GM12878 (cell line): ENCODE results near the gene SURF4. TPM values are rescaled to one million over a fixed set of nuclear protein-coding genes. Genes with fewer than 3 reads are reported as not detected.

Experiments used
- ATAC-seq: fragments of 200-7000 bp; cut with Tn5 transposase; 3 replicates; pipeline ENCODE4 v1.9.1; 2020; ENCODE audit warnings: mild to moderate bottlenecking, moderate library complexity
- BruUV-seq: library from RNA; stranded (reverse); fragments of 400-500 nt; replicated peaks from 2 replicates; lab custom pipeline; 2021; lab: Mats Ljungman, UMichigan
- CTCF ChIA-PET: fragments of 300-600 bp; sonication (Branson Sonifier 250); formaldehyde crosslinking; extraction: SDS; loops from one replicate; lab custom pipeline; 2021; ENCODE audit warnings: inconsistent platforms; lab: Yijun Ruan, JAX
- POLR2A ChIA-PET: fragments of 350-600 bp; formaldehyde crosslinking; extraction: SDS; loops from one replicate; lab custom pipeline; 2021; ENCODE audit warnings: inconsistent platforms; lab: Charles Lee
- RAD21 ChIA-PET: fragments of 300-600 bp; sonication (Branson Sonifier 250); formaldehyde crosslinking; loops from one replicate; lab custom pipeline; 2023; ENCODE audit warnings: antibody characterized with exemption; ENCODE audit not compliant: unreplicated experiment; lab: Charles Lee
- SMC1A ChIA-PET: fragments of 300-600 bp; sonication (Branson Sonifier 250); formaldehyde crosslinking; loops from one replicate; lab custom pipeline; 2023; ENCODE audit not compliant: unreplicated experiment, uncharacterized antibody; lab: Charles Lee
- DNase-seq: peaks from one replicate; pipeline ENCODE4 v3.0.0-alpha.2; 2011; ENCODE audit warnings: low read depth, low spot score
- FAIRE-seq: peaks from 3 replicates; lab custom pipeline; 2011; peaks lifted over from hg19 to GRCh38; lab: Jason Lieb, UNC
- H2AFZ ChIP-seq: 2 replicates; pipeline ENCODE4 v1.6.0; 2011; ENCODE audit warnings: low read depth, low read length, control low read depth; ENCODE audit not compliant: control insufficient read depth
- H3K27ac ChIP-seq: 2 replicates; pipeline ENCODE4 v1.5.1; 2011; ENCODE audit warnings: control low read depth; ENCODE audit not compliant: control insufficient read depth, insufficient read depth
- H3K27me3 ChIP-seq, 2 experiments: replicated peaks in 1 of 2; 2 replicates each; pipeline versions ENCODE4 v1.6.0 to v1.6.1; 2011; ENCODE audit warnings: low read length in 1 of 2; ENCODE audit not compliant: control insufficient read depth in 2 of 2, insufficient read depth in 2 of 2
- H3K36me3 ChIP-seq, 2 experiments: 2 replicates each; pipeline ENCODE4 v1.5.1; 2011; ENCODE audit warnings: low read length in 1 of 2; ENCODE audit not compliant: control insufficient read depth in 2 of 2, insufficient read depth in 2 of 2
- H3K4me1 ChIP-seq: 2 replicates; pipeline ENCODE4 v1.6.1; 2011; ENCODE audit warnings: mild to moderate bottlenecking, low read length, moderate library complexity, mixed read lengths; ENCODE audit not compliant: control insufficient read depth, insufficient read depth
- H3K4me2 ChIP-seq: 2 replicates; pipeline ENCODE4 v1.6.0; 2011; ENCODE audit warnings: control low read depth; ENCODE audit not compliant: control insufficient read depth, insufficient read depth
- H3K4me3 ChIP-seq: fragments of 200-600 bp; sonication (generic); 2 replicates; pipeline ENCODE4 v1.5.1; 2016
- H3K79me2 ChIP-seq: 2 replicates; pipeline ENCODE4 v1.6.0; 2011; ENCODE audit warnings: low read length; ENCODE audit not compliant: control insufficient read depth, insufficient read depth
- H3K9ac ChIP-seq: 2 replicates; pipeline ENCODE4 v1.8.0; 2011; ENCODE audit warnings: low read length, control low read depth, mixed read lengths; ENCODE audit not compliant: control insufficient read depth, insufficient read depth
- H3K9me3 ChIP-seq: replicated peaks from 3 replicates; pipeline ENCODE4 v1.5.1; 2011; ENCODE audit warnings: mild to moderate bottlenecking, low read length; ENCODE audit not compliant: control insufficient read depth, insufficient read depth
- H4K20me1 ChIP-seq: 2 replicates; pipeline ENCODE4 v1.6.0; 2011; ENCODE audit not compliant: control insufficient read depth, insufficient read depth
- CBFB ChIP-seq: IDR thresholded peaks from 2 replicates; pipeline ENCODE4 v1.6.1; 2016; ENCODE audit warnings: antibody characterized with exemption, low read depth
- GABPA ChIP-seq: IDR thresholded peaks from 2 replicates; pipeline ENCODE4 v1.6.1; 2014; ENCODE audit warnings: antibody characterized with exemption, low read depth, mild to moderate bottlenecking, inconsistent platforms
- NFXL1 ChIP-seq: fragments of 450-650 bp; IDR thresholded peaks from 2 replicates; pipeline ENCODE4 v1.6.1; 2017; ENCODE audit warnings: antibody characterized with exemption, mild to moderate bottlenecking, borderline replicate concordance
- ZZZ3 ChIP-seq: IDR thresholded peaks from 2 replicates; pipeline ENCODE4 v1.6.1; 2011; ENCODE audit warnings: low read depth; ENCODE audit not compliant: control insufficient read depth, insufficient read length
- WGBS: methylation state at CpG from one replicate; pipeline ENCODE4 v1.1.6; 2016; ENCODE audit warnings: low lambda C conversion rate; ENCODE audit not compliant: insufficient replicate concordance, insufficient coverage; ENCODE audit errors: missing lambda C conversion rate; 5-methylcytosine and 5-hydroxymethylcytosine counted together
- in situ Hi-C: fragments of 300-500 bp; cut with MboI; formaldehyde crosslinking; loops from 9 replicates; pipeline ENCODE4 v1.14.3; 2018; ENCODE audit warnings: mixed read lengths
- intact Hi-C: fragments of 100-400 bp; cut with micrococcal nuclease; formaldehyde crosslinking; loops from one replicate; pipeline ENCODE4 v1.14.2; 2022; ENCODE audit not compliant: unreplicated experiment
- polyA plus RNA-seq, 11 experiments: library from polyadenylated mRNA; depleted of rRNA in 4 of 11; unstranded in 6 of 11; stranded (reverse) in 5 of 11; fragments of >200 nt; fragmentation: Nextera tagmentation in 4 of 11; fragmentation: Illumina TruSeq in 1 of 11; extraction: Ambion mirVana in 4 of 11; extraction: Trizol in 1 of 11; gene quantifications; 1 replicate in 1 of 11; 2 replicates in 10 of 11; pipeline versions ENCODE4 v1.2.1 to v1.2.3, GENCODE V29; 2011 to 2016; ENCODE audit warnings: inconsistent platforms in 2 of 11, missing spikeins in 2 of 11, low read depth in 1 of 11
- total RNA-seq, 4 experiments: library from RNA; depleted of rRNA in 3 of 4; stranded (reverse); fragments of >200 nt in 3 of 4; fragmentation: Illumina TruSeq in 1 of 4; extraction: Trizol in 1 of 4; gene quantifications; 2 replicates each; pipeline versions ENCODE4 v1.2.1 to v1.2.3, GENCODE V29; 2013 to 2021
- TF ChIP-seq, protein P1 (sequence below): fragments of 150-350 bp; IDR thresholded peaks from 2 replicates; pipeline ENCODE4 v1.6.1; 2014; ENCODE audit warnings: mild to moderate bottlenecking, low read depth, low read length
- TF ChIP-seq, protein P2 (sequence below): IDR thresholded peaks from 2 replicates; pipeline ENCODE4 v1.6.1; 2012; ENCODE audit warnings: improper control_type of control experiment, low read depth, low read length; ENCODE audit not compliant: insufficient replicate concordance
- TF ChIP-seq, protein P3 (sequence below): IDR thresholded peaks from 2 replicates; pipeline ENCODE4 v1.6.1; 2012; ENCODE audit warnings: low read depth, low read length, improper control_type of control experiment
- TF ChIP-seq, protein P4 (sequence below): fragments of 450-650 bp; IDR thresholded peaks from 2 replicates; pipeline ENCODE4 v1.6.1; 2017; ENCODE audit warnings: mild to moderate bottlenecking, moderate library complexity

Gene SURF4
- total and polyA plus RNA-seq, 10 of the 15 experiments (the other 5 are each of a cell fraction or from before 2014, with no cell fraction given) = 6.4 to 134 (median 78.7) TPM

DNA sequence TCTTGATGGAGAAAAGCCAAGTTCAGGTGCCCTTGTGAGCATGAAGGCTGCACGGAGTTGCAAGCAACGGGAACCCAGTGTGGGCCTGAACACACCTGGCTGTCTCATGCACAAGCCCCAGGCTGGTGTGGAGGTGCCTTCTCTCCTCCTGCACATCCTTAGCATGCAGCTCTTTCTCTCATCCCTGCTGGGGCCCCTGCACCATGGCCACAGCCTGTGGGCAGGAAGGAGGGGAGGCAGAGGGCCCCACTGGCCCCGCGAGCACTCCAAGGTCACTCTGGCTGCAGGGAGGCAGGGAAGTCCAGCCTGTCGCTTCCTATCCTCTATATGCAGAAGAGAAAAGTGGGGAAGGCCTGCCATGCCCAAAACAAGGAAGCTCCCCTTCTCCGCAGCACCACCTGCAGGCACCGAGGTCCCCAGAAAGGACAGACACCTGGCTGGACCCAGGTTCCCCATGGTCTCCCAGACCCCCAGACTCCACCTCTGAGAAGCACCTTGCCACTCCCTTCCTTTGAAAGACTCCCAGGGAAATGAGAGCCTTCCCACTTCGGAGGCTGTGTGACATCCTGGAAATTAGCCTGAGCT, 18.9 kb upstream of the SURF4 start:
- Histone ChIP-seq H3K79me2 (no peaks in the 10 kb centered on the region), H3K9ac (no peak overlapping the region), H3K36me3 (no peaks in the 10 kb centered on the region), H3K4me3 (no peak overlapping the region), H3K9me3 (no peaks in the 10 kb centered on the region), H3K4me2 (no peak overlapping the region), H4K20me1 (no peaks in the 10 kb centered on the region), H3K4me1 (no peaks in the 10 kb centered on the region), H2AFZ (no peak overlapping the region), H3K27me3 (no peaks in the 10 kb centered on the region), H3K27ac (no peak overlapping the region)
- 11% methylated on average over 8 of the region's 8 CpGs for WGBS
- ATAC-seq (no peak), DNase-seq (no peak), FAIRE-seq (no peak)
- intact Hi-C loops = no loop called here
- CTCF ChIA-PET = interaction anchor here (1.3 to 3.2 kb wide), 2 partner anchors 43 to 208 kb away, joined by 5 to 13 read pairs; no protein-coding TSS in a partner anchor
- in situ Hi-C loops = no loop called here
- TF ChIP-seq ZZZ3 (no peak), GABPA (no peak), NFXL1 (no peak), CBFB (no peak)
- TF ChIP-seq, protein P1, sequence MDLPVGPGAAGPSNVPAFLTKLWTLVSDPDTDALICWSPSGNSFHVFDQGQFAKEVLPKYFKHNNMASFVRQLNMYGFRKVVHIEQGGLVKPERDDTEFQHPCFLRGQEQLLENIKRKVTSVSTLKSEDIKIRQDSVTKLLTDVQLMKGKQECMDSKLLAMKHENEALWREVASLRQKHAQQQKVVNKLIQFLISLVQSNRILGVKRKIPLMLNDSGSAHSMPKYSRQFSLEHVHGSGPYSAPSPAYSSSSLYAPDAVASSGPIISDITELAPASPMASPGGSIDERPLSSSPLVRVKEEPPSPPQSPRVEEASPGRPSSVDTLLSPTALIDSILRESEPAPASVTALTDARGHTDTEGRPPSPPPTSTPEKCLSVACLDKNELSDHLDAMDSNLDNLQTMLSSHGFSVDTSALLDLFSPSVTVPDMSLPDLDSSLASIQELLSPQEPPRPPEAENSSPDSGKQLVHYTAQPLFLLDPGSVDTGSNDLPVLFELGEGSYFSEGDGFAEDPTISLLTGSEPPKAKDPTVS = no peak
- TF ChIP-seq, protein P2, sequence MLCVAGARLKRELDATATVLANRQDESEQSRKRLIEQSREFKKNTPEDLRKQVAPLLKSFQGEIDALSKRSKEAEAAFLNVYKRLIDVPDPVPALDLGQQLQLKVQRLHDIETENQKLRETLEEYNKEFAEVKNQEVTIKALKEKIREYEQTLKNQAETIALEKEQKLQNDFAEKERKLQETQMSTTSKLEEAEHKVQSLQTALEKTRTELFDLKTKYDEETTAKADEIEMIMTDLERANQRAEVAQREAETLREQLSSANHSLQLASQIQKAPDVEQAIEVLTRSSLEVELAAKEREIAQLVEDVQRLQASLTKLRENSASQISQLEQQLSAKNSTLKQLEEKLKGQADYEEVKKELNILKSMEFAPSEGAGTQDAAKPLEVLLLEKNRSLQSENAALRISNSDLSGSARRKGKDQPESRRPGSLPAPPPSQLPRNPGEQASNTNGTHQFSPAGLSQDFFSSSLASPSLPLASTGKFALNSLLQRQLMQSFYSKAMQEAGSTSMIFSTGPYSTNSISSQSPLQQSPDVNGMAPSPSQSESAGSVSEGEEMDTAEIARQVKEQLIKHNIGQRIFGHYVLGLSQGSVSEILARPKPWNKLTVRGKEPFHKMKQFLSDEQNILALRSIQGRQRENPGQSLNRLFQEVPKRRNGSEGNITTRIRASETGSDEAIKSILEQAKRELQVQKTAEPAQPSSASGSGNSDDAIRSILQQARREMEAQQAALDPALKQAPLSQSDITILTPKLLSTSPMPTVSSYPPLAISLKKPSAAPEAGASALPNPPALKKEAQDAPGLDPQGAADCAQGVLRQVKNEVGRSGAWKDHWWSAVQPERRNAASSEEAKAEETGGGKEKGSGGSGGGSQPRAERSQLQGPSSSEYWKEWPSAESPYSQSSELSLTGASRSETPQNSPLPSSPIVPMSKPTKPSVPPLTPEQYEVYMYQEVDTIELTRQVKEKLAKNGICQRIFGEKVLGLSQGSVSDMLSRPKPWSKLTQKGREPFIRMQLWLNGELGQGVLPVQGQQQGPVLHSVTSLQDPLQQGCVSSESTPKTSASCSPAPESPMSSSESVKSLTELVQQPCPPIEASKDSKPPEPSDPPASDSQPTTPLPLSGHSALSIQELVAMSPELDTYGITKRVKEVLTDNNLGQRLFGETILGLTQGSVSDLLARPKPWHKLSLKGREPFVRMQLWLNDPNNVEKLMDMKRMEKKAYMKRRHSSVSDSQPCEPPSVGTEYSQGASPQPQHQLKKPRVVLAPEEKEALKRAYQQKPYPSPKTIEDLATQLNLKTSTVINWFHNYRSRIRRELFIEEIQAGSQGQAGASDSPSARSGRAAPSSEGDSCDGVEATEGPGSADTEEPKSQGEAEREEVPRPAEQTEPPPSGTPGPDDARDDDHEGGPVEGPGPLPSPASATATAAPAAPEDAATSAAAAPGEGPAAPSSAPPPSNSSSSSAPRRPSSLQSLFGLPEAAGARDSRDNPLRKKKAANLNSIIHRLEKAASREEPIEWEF = no peak
- TF ChIP-seq, protein P3, sequence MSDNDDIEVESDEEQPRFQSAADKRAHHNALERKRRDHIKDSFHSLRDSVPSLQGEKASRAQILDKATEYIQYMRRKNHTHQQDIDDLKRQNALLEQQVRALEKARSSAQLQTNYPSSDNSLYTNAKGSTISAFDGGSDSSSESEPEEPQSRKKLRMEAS = no peak
- TF ChIP-seq, protein P4, sequence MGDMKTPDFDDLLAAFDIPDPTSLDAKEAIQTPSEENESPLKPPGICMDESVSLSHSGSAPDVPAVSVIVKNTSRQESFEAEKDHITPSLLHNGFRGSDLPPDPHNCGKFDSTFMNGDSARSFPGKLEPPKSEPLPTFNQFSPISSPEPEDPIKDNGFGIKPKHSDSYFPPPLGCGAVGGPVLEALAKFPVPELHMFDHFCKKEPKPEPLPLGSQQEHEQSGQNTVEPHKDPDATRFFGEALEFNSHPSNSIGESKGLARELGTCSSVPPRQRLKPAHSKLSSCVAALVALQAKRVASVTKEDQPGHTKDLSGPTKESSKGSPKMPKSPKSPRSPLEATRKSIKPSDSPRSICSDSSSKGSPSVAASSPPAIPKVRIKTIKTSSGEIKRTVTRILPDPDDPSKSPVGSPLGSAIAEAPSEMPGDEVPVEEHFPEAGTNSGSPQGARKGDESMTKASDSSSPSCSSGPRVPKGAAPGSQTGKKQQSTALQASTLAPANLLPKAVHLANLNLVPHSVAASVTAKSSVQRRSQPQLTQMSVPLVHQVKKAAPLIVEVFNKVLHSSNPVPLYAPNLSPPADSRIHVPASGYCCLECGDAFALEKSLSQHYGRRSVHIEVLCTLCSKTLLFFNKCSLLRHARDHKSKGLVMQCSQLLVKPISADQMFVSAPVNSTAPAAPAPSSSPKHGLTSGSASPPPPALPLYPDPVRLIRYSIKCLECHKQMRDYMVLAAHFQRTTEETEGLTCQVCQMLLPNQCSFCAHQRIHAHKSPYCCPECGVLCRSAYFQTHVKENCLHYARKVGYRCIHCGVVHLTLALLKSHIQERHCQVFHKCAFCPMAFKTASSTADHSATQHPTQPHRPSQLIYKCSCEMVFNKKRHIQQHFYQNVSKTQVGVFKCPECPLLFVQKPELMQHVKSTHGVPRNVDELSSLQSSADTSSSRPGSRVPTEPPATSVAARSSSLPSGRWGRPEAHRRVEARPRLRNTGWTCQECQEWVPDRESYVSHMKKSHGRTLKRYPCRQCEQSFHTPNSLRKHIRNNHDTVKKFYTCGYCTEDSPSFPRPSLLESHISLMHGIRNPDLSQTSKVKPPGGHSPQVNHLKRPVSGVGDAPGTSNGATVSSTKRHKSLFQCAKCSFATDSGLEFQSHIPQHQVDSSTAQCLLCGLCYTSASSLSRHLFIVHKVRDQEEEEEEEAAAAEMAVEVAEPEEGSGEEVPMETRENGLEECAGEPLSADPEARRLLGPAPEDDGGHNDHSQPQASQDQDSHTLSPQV = no peak
- no TSS peak for BruUV-seq
- RAD21 ChIA-PET = interaction anchor here (1.2 kb wide), 1 partner anchor 18 kb away, joined by 4 read pairs; no protein-coding TSS in a partner anchor
- SMC1A ChIA-PET = no interaction called here
- POLR2A ChIA-PET = no interaction called here
